GM12878 (cell line): ENCODE measurements around the gene MAGIX.

Experiments used
- ATF7 ChIP-seq: fragments of 450-650 bp; IDR thresholded peaks from 2 replicates; pipeline ENCODE4 v1.6.1; 2016; ENCODE audit warnings: low read depth, mild to moderate bottlenecking
- CTCF ChIP-seq, 3 experiments: IDR thresholded peaks in 2 of 3; conservative IDR thresholded peaks in 1 of 3; 2 replicates each; pipeline ENCODE4 v1.5.1; 2011; ENCODE audit warnings: low read depth in 3 of 3, low read length in 3 of 3, mild to moderate bottlenecking in 3 of 3, control low read depth in 2 of 3, moderate library complexity in 2 of 3, inconsistent platforms in 1 of 3, mixed read lengths in 1 of 3; ENCODE audit not compliant: control insufficient read depth in 2 of 3, insufficient read depth in 1 of 3; ENCODE audit errors: extremely low read depth in 1 of 3
- ELK1 ChIP-seq: IDR thresholded peaks from 2 replicates; pipeline ENCODE4 v1.6.1; 2012; ENCODE audit warnings: low read depth, low read length, improper control_type of control experiment
- EP300 ChIP-seq, 2 experiments: fragments of 150-350 bp in 1 of 2; IDR thresholded peaks; 2 replicates each; pipeline ENCODE4 v1.6.1; 2011 to 2012; ENCODE audit warnings: low read depth in 2 of 2, low read length in 2 of 2, borderline replicate concordance in 1 of 2, improper control_type of control experiment in 1 of 2, inconsistent platforms in 1 of 2; ENCODE audit not compliant: control insufficient read depth in 1 of 2
- ESRRA ChIP-seq: IDR thresholded peaks from 2 replicates; pipeline ENCODE4 v1.6.1; 2012; ENCODE audit warnings: mild to moderate bottlenecking, low read length, improper control_type of control experiment
- HCFC1 ChIP-seq: fragments of 150-350 bp; IDR thresholded peaks from 2 replicates; pipeline ENCODE4 v1.6.1; 2014; ENCODE audit warnings: low read length
- KAT2A ChIP-seq: conservative IDR thresholded peaks from 2 replicates; pipeline ENCODE4 v1.6.1; 2011; ENCODE audit warnings: low read depth, low read length; ENCODE audit not compliant: control insufficient read depth
- POLR2A ChIP-seq: IDR thresholded peaks from 2 replicates; pipeline ENCODE4 v1.6.1; 2011; ENCODE audit warnings: low read depth, mild to moderate bottlenecking, low read length
- POLR2AphosphoS5 ChIP-seq: IDR thresholded peaks from 2 replicates; pipeline ENCODE4 v1.6.1; 2011; ENCODE audit warnings: mild to moderate bottlenecking, low read length, inconsistent platforms
- SMC3 ChIP-seq: IDR thresholded peaks from 2 replicates; pipeline ENCODE4 v1.6.1; 2011; ENCODE audit warnings: low read length, improper control_type of control experiment, borderline replicate concordance
- SRF ChIP-seq, 2 experiments: IDR thresholded peaks; 2 replicates each; pipeline ENCODE4 v1.6.1; 2011; ENCODE audit warnings: low read depth in 2 of 2, low read length in 2 of 2, mild to moderate bottlenecking in 1 of 2, moderate library complexity in 1 of 2
- ZNF592 ChIP-seq: fragments of 450-650 bp; IDR thresholded peaks from 2 replicates; pipeline ENCODE4 v1.6.1; 2017; ENCODE audit warnings: mild to moderate bottlenecking, moderate library complexity

- TF ChIP-seq KAT2A (no peak), HCFC1 (no peak), CTCF (IDR thresholded peaks at IDR 0.05 in 2 of 3, conservative IDR thresholded peaks at IDR 0.05 in 1 of 3; ENCODE audit: control insufficient read depth in 2 of 3, extremely low read depth in 1 of 3, insufficient read depth in 1 of 3, low read depth in 3 of 3, low read length in 3 of 3) (no peak), POLR2A (no peak), SRF (IDR thresholded peaks at IDR 0.05; ENCODE audit: low read depth in 2 of 2, low read length in 2 of 2) (no peak), SMC3 (no peak), POLR2AphosphoS5 (no peak), ESRRA (no peak), EP300 (IDR thresholded peaks at IDR 0.05; ENCODE audit: borderline replicate concordance in 1 of 2, control insufficient read depth in 1 of 2, low read depth in 2 of 2, low read length in 2 of 2) (no peak), ZNF592 (no peak), ELK1 (no peak), ATF7 (no peak)
Measured at GRCh38 chrX:49133759-49134158, 28.8 kb upstream of the MAGIX start.
